ENCODE measurements around the gene SUMO3.

Gene SUMO3

GRCh38 chr21:44758781-44759627 lies 58.9 kb downstream of the SUMO3 start:
- DNase-seq (ENCODE audit: low spot score), result no peak

GRCh38 chr21:44758141-44758561 lies 59.7 kb downstream of the SUMO3 start:
- no peak for DNase-seq (ENCODE audit: low spot score)

- DNase-seq (ENCODE audit: low spot score), result no peak
These were observed 60.1 kb downstream of the SUMO3 start for GRCh38 chr21:44757731-44758130.

- DNase-seq (ENCODE audit: low spot score), result no peak
These were observed 61.3 kb downstream of the SUMO3 start for GRCh38 chr21:44756423-44757185.

All from ecto neural progenitor cell (in vitro differentiated cells).